ENCODE results near the gene FKBP2. TPM values are rescaled to one million over a fixed set of nuclear protein-coding genes. Genes with fewer than 3 reads are reported as not detected.

Gene FKBP2
- total RNA-seq = 21.1 TPM
- polyA plus RNA-seq = 10 to 100 TPM; 36.8 to 47.8 (median 43.2) TPM

DNA sequence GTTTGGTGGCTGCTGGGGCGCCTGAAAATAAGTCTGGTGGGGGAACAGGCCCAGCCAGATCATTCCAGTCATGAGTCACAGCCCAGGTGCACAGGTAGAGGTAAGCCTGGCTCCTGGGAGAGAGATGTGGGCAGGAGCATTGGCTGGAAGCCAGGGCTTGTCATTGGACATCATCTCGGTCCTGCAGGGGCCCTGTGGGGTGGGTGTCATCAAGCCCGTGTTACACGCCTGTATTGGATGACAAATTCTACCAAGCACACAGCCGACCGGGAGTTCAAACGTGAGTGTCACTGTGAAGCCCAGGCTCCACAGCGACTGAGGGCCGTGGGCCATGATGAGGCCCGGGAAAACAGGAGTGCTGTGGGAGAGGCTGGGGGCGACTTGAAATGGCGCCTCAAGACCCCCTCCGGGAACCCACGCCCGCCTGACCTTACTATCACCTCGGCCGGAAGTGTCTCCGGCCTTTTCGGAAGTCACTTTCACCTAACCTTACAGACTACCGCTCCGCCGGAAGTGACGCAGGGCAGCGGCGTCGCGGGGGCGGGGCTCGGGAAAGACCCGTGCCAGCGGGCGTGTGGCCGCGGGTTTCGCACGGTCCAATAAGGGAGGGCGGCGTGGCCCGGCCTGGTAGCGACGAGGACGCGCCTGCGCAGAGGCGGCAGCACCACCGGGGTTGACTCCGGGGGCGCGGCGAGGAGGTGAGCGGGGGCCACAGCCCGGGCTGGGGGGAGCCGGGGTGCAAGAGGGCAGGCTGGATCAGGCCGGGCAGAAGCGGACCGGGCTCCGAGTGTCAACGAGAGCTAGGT is at the start of gene FKBP2:
Gene FKBP2 (plus strand): TSS at position 661 of the 806 bp plus-strand sequence. CDS start 1,293 bp downstream, outside the sequence.
- peaks cover 42% of the 10 kb centered on the region for H3K4me1 ChIP-seq (ENCODE audit: control insufficient read depth, insufficient read depth, low read length, poor library complexity, severe bottlenecking)
- H3K9me3 ChIP-seq (ENCODE audit: control insufficient read depth in 2 of 2, low read length in 2 of 2) = no peaks in the 10 kb centered on the region
- peak within 1 kb of the TSS; percentile 93 to 99 (median 98) for H3K27ac Mint-ChIP-seq
- no peaks in the 10 kb centered on the region for H3K27me3 Mint-ChIP-seq
- peaks cover 0 to 49% (median 19%) of the 10 kb centered on the region in 4 donors for H3K4me1 Mint-ChIP-seq
- H3K4me3 ChIP-seq (ENCODE audit: low read depth, low read length) = peak within 1 kb of the TSS; percentile 59
- peak; percentile 97 to 99 (median 98) for DNase-seq
- no peaks in the 10 kb centered on the region for H3K9me3 Mint-ChIP-seq
- no peaks in the 10 kb centered on the region for H3K27me3 ChIP-seq (ENCODE audit: control insufficient read depth, insufficient read depth, low read length)
- H3K36me3 ChIP-seq (ENCODE audit: control insufficient read depth, insufficient read depth, low read length) = peaks cover 4% of the 10 kb centered on the region
- peak within 1 kb of the TSS; percentile 100 for H3K27ac ChIP-seq (ENCODE audit: insufficient read depth, low read length, poor library complexity, severe bottlenecking)
- peak within 1 kb of the TSS; percentile 87 to 98 (median 94) for H3K4me3 Mint-ChIP-seq
- ATAC-seq (ENCODE audit: low read depth in 2 of 2) = peak; percentile 64 to 66
- H3K36me3 Mint-ChIP-seq = no peaks in the 10 kb centered on the region

DNA sequence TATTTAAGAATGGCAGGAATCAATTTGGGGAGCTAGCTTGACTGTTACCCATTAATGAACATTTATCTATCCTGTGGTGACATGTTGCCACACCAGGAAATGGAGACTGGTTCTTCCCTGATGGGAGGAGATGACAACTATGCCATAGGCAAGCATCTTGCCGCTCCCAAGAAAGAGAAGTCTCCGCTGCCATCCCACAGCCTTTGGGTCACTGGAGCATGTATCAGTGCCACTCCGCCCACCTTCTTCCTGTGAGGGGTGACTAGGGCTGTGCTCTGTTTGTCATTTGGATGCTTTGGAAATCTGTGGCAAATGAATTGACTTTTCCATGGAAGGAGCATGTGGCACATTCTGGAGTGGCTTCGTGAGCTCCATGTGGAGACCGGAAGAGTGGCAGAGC is 48.5 kb upstream of the FKBP2 start:
- H3K4me1 Mint-ChIP-seq = peaks cover 0 to 35% (median 13%) of the 10 kb centered on the region in 4 donors
- no peak overlapping the region for H3K27ac ChIP-seq (ENCODE audit: insufficient read depth, low read length, poor library complexity, severe bottlenecking)
- DNase-seq = no peak
- H3K9me3 ChIP-seq (ENCODE audit: control insufficient read depth in 2 of 2, low read length in 2 of 2) = no peaks in the 10 kb centered on the region
- peaks cover 28% of the 10 kb centered on the region for H3K36me3 Mint-ChIP-seq
- peak overlapping the region in 1 of 3 donors; percentile 75 for H3K27ac Mint-ChIP-seq
- H3K27me3 Mint-ChIP-seq = no peaks in the 10 kb centered on the region
- no peak overlapping the region for H3K4me3 ChIP-seq (ENCODE audit: low read depth, low read length)
- H3K4me1 ChIP-seq (ENCODE audit: control insufficient read depth, insufficient read depth, low read length, poor library complexity, severe bottlenecking) = peaks cover 18% of the 10 kb centered on the region
- peak overlapping the region in 1 of 4 donors; percentile 38 for H3K4me3 Mint-ChIP-seq
- H3K9me3 Mint-ChIP-seq = no peaks in the 10 kb centered on the region
- no peaks in the 10 kb centered on the region for H3K27me3 ChIP-seq (ENCODE audit: control insufficient read depth, insufficient read depth, low read length)
- H3K36me3 ChIP-seq (ENCODE audit: control insufficient read depth, insufficient read depth, low read length) = peaks cover 56% of the 10 kb centered on the region
- ATAC-seq (ENCODE audit: low read depth in 2 of 2) = no peak

DNA sequence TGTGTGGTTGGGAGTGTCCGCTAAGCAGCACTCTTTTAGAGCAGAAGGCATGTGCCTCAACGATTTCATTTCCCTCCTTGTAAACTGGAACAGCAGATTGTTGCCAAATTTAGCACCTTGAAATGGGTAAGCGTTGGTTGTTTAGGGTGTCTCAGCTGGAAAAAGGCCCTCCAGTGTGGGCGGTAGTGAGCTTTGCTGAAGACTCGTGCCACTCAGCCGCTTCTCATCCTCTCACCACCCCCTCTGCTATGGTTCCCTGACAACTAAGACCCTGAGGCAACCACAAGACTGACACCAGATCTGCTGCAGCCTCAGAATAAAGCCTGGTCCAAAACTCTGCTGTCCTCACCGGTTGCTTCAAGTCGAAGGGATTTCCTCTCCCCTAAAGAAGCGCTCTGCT is 44.3 kb upstream of the FKBP2 start:
- Histone ChIP-seq H3K36me3 (ENCODE audit: control insufficient read depth, insufficient read depth, low read length) (peaks cover 83% of the 10 kb centered on the region), H3K9me3 (ENCODE audit: control insufficient read depth in 2 of 2, low read length in 2 of 2) (no peaks in the 10 kb centered on the region), H3K27ac (ENCODE audit: insufficient read depth, low read length, poor library complexity, severe bottlenecking) (no peak overlapping the region), H3K27me3 (ENCODE audit: control insufficient read depth, insufficient read depth, low read length) (no peaks in the 10 kb centered on the region), H3K4me1 (ENCODE audit: control insufficient read depth, insufficient read depth, low read length, poor library complexity, severe bottlenecking) (no peaks in the 10 kb centered on the region), H3K4me3 (ENCODE audit: low read depth, low read length) (no peak overlapping the region)
- Mint-ChIP-seq H3K27ac (peak overlapping the region in 2 of 3 donors; percentile 36 to 44), H3K9me3 (no peaks in the 10 kb centered on the region), H3K36me3 (peaks cover 41% of the 10 kb centered on the region), H3K4me1 (peaks cover 0 to 11% (median 8%) of the 10 kb centered on the region in 4 donors), H3K4me3 (no peak overlapping the region), H3K27me3 (no peaks in the 10 kb centered on the region)
- DNase-seq (no peak), ATAC-seq (ENCODE audit: low read depth in 2 of 2) (no peak)

DNA sequence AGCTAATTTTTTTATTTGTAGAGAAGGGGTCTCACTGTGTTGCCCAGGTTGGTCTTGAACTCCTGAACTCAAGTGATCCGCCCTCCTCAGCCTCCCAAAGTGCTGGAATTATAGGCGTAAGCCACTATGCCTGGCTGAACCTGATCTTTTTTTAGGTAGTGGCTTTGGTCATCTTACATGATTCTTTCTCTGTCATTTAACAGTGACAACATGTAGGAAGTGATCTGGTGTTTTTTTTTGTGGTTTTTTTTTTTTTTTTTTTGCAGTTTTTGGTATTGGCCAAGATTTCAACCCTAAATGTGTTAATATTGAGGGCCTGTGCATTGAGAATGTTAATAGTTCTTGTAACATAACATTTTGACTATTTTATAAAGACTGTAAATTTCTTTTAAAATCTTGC is 42.4 kb upstream of the FKBP2 start:
- Mint-ChIP-seq H3K27ac (no peak overlapping the region), H3K4me3 (no peak overlapping the region), H3K27me3 (no peaks in the 10 kb centered on the region), H3K4me1 (peaks cover 0 to 10% (median 7%) of the 10 kb centered on the region in 4 donors), H3K9me3 (no peaks in the 10 kb centered on the region), H3K36me3 (peaks cover 54% of the 10 kb centered on the region)
- H3K4me1 ChIP-seq (ENCODE audit: control insufficient read depth, insufficient read depth, low read length, poor library complexity, severe bottlenecking) = no peaks in the 10 kb centered on the region
- no peaks in the 10 kb centered on the region for H3K9me3 ChIP-seq (ENCODE audit: control insufficient read depth in 2 of 2, low read length in 2 of 2)
- H3K36me3 ChIP-seq (ENCODE audit: control insufficient read depth, insufficient read depth, low read length) = peaks cover 89% of the 10 kb centered on the region
- H3K27me3 ChIP-seq (ENCODE audit: control insufficient read depth, insufficient read depth, low read length) = no peaks in the 10 kb centered on the region
- no peak overlapping the region for H3K27ac ChIP-seq (ENCODE audit: insufficient read depth, low read length, poor library complexity, severe bottlenecking)
- ATAC-seq (ENCODE audit: low read depth in 2 of 2) (no peak), DNase-seq (no peak)
- no peak overlapping the region for H3K4me3 ChIP-seq (ENCODE audit: low read depth, low read length)

DNA sequence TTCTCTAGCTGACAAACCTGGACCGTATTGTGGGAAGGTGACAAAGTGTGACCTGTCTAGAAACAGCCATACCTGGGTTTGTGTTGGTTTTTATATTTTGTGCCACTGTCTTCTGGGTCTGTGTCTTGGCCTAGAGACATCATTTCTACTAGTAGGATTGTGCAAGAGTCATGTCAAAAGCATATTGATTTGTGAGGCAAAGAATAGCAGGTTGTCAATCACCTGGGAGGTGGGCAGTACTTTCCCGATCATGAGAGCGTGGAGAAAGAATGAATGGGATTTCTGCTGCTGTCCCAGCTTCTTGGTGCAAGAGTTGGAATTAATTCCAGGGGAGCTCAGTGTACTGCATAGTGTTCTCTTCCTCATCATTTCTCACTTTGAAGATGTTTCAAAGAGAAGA is 39.4 kb upstream of the FKBP2 start:
- Histone ChIP-seq H3K4me1 (ENCODE audit: control insufficient read depth, insufficient read depth, low read length, poor library complexity, severe bottlenecking) (peaks cover 19% of the 10 kb centered on the region), H3K27me3 (ENCODE audit: control insufficient read depth, insufficient read depth, low read length) (no peaks in the 10 kb centered on the region), H3K27ac (ENCODE audit: insufficient read depth, low read length, poor library complexity, severe bottlenecking) (no peak overlapping the region), H3K36me3 (ENCODE audit: control insufficient read depth, insufficient read depth, low read length) (peaks cover 66% of the 10 kb centered on the region), H3K9me3 (ENCODE audit: control insufficient read depth in 2 of 2, low read length in 2 of 2) (no peaks in the 10 kb centered on the region), H3K4me3 (ENCODE audit: low read depth, low read length) (no peak overlapping the region)
- H3K4me3 Mint-ChIP-seq = peak overlapping the region in 1 of 4 donors; percentile 41
- no peak for ATAC-seq (ENCODE audit: low read depth in 2 of 2)
- no peaks in the 10 kb centered on the region for H3K27me3 Mint-ChIP-seq
- DNase-seq = no peak
- H3K9me3 Mint-ChIP-seq = no peaks in the 10 kb centered on the region
- peaks cover 6 to 31% (median 16%) of the 10 kb centered on the region in 4 donors for H3K4me1 Mint-ChIP-seq
- H3K36me3 Mint-ChIP-seq = peaks cover 42% of the 10 kb centered on the region
- peak overlapping the region in 1 of 3 donors; percentile 67 for H3K27ac Mint-ChIP-seq

DNA sequence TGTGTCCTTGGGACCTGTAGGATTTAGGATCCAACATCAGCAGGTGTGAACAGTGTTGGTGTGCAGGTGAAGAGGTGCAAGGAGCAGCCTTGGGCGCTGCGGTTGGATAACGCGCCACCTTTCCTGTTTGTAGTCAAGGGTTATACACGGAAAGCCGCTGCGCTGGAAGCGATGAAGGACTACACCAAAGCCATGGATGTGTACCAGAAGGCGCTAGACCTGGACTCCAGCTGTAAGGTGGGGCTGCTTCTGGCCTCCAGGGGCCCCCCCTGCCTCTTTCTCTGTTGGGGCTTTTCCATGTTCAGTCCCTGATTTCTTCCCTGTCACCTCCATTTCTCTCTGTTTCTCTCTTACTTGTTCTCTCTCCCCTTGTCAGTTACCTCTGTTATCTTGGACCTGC is 37.9 kb upstream of the FKBP2 start:
- ATAC-seq (ENCODE audit: low read depth in 2 of 2) = no peak
- H3K4me1 Mint-ChIP-seq = peaks cover 6 to 39% (median 18%) of the 10 kb centered on the region in 4 donors
- H3K36me3 ChIP-seq (ENCODE audit: control insufficient read depth, insufficient read depth, low read length) = peaks cover 52% of the 10 kb centered on the region

DNA sequence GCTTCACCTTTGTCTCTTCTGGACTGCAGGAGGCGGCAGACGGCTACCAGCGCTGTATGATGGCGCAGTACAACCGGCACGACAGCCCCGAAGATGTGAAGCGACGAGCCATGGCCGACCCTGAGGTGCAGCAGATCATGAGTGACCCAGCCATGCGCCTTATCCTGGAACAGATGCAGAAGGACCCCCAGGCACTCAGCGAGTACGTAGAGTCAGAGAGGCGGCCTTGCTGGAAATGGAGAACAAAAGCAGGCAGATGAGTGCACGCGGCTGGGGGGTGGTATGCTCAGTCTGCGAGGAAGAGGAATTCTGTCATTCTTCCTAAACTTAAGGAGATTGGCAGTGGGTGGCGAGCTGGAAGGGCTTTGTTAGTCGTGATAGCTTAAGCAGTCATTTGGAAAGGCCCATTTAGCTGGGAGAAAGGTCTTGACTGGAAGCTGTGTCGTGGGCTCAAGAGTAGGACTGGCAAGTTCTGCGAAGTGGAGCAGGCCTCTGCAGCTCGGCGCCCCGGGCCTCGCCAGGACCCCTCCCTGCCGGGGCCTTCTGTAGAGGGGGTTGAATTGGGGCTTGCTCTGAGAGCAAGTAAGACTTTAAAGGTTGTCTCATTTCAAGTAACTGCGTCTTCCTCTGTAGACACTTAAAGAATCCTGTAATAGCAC is 37.3 kb upstream of the FKBP2 start:
- ATAC-seq (ENCODE audit: low read depth in 2 of 2) (no peak), DNase-seq (no peak)
- Histone ChIP-seq H3K4me1 (ENCODE audit: control insufficient read depth, insufficient read depth, low read length, poor library complexity, severe bottlenecking) (peaks cover 35% of the 10 kb centered on the region), H3K36me3 (ENCODE audit: control insufficient read depth, insufficient read depth, low read length) (peaks cover 47% of the 10 kb centered on the region), H3K9me3 (ENCODE audit: control insufficient read depth in 2 of 2, low read length in 2 of 2) (no peaks in the 10 kb centered on the region), H3K4me3 (ENCODE audit: low read depth, low read length) (no peak overlapping the region), H3K27me3 (ENCODE audit: control insufficient read depth, insufficient read depth, low read length) (no peaks in the 10 kb centered on the region), H3K27ac (ENCODE audit: insufficient read depth, low read length, poor library complexity, severe bottlenecking) (no peak overlapping the region)
- Mint-ChIP-seq H3K4me1 (peaks cover 6 to 41% (median 19%) of the 10 kb centered on the region in 4 donors), H3K4me3 (peak overlapping the region in 1 of 4 donors; percentile 3), H3K9me3 (no peaks in the 10 kb centered on the region), H3K36me3 (peaks cover 31% of the 10 kb centered on the region), H3K27me3 (no peaks in the 10 kb centered on the region), H3K27ac (peak overlapping the region in 2 of 3 donors; percentile 78 to 83)

More for the DNA sequence above, 37.9 kb upstream of the FKBP2 start:
- Mint-ChIP-seq H3K36me3 (peaks cover 31% of the 10 kb centered on the region), H3K27me3 (no peaks in the 10 kb centered on the region), H3K9me3 (no peaks in the 10 kb centered on the region), H3K4me3 (no peak overlapping the region), H3K27ac (peak overlapping the region in 1 of 3 donors; percentile 83)
- Histone ChIP-seq H3K4me1 (ENCODE audit: control insufficient read depth, insufficient read depth, low read length, poor library complexity, severe bottlenecking) (peaks cover 30% of the 10 kb centered on the region), H3K27ac (ENCODE audit: insufficient read depth, low read length, poor library complexity, severe bottlenecking) (no peak overlapping the region), H3K27me3 (ENCODE audit: control insufficient read depth, insufficient read depth, low read length) (no peaks in the 10 kb centered on the region), H3K9me3 (ENCODE audit: control insufficient read depth in 2 of 2, low read length in 2 of 2) (no peaks in the 10 kb centered on the region), H3K4me3 (ENCODE audit: low read depth, low read length) (no peak overlapping the region)
- DNase-seq = no peak
